ENCODE results near the gene FOXC1. TPM values are rescaled to one million over a fixed set of nuclear protein-coding genes. Genes with fewer than 3 reads are reported as not detected.

The FOXC1 gene
- total RNA-seq, 4 donors from 2014 or later, result 8.7 to 19.7 (median 16.8) TPM

DNA sequence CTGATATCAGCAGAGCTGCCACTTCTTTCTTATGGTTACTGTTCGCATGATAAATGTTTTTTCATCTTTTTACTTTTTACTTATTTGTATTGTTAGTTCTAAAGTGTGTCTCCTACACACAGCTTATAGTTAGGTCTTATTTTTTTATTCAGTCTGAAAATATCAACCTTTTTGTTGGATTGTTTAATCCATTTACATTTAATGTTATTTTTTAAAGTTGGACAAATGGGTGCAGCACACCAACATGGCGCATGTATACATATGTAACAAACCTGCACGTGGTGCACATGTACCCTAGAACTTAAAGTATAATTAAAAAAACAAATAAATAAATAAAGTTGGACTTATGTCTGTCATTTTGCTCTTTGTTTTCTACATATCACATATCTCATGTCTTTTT, 40.3 kb upstream of the FOXC1 start:
- WGBS, result 93% methylated on average over 3 of the region's 3 CpGs
- intact Hi-C loops (cut with DNase I), result no loop called here
- no peaks in the 10 kb centered on the region for H3K36me3 ChIP-seq
- no peak overlapping the region for H3K4me3 ChIP-seq
- DNase-seq (ENCODE audit: extremely low spot score), result no peak
- TF ChIP-seq POLR2A (IDR thresholded peaks at IDR 0.05; ENCODE audit: low read depth) (no peak), POLR2AphosphoS5 (IDR thresholded peaks at IDR 0.05) (no peak), EP300 (IDR thresholded peaks at IDR 0.05) (no peak)
- TF ChIP-seq, protein P1, sequence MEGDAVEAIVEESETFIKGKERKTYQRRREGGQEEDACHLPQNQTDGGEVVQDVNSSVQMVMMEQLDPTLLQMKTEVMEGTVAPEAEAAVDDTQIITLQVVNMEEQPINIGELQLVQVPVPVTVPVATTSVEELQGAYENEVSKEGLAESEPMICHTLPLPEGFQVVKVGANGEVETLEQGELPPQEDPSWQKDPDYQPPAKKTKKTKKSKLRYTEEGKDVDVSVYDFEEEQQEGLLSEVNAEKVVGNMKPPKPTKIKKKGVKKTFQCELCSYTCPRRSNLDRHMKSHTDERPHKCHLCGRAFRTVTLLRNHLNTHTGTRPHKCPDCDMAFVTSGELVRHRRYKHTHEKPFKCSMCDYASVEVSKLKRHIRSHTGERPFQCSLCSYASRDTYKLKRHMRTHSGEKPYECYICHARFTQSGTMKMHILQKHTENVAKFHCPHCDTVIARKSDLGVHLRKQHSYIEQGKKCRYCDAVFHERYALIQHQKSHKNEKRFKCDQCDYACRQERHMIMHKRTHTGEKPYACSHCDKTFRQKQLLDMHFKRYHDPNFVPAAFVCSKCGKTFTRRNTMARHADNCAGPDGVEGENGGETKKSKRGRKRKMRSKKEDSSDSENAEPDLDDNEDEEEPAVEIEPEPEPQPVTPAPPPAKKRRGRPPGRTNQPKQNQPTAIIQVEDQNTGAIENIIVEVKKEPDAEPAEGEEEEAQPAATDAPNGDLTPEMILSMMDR (IDR thresholded peaks at IDR 0.05), result no peak
- H3K27ac ChIP-seq (replicated peaks in 1 of 4), result no peak overlapping the region
- peaks cover 0 to 31% (median 14%) of the 10 kb centered on the region in 4 donors for H3K9me3 ChIP-seq
- peaks cover 0 to 8% (median 5%) of the 10 kb centered on the region in 4 donors for H3K4me1 ChIP-seq
- no peaks in the 10 kb centered on the region for H3K27me3 ChIP-seq

DNA sequence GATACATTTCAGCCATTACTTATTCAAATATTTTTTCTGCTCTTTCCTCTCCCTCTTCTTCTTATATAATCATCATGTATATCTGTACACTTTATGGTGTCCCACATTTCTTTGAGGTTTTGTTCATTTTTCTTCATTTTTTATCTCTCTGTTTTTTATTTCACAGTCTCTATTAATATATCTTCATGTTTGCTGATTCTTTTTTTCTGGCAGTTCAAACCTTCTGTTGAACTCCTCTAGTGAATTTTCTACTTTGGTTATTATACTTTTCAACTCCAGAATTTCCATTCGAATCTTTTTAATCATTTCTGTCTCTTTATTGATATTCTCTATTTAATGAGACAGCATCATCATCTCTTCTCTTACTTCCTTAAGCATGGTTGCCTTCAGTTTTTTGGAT, 38.9 kb upstream of the FOXC1 start:
- TF ChIP-seq POLR2AphosphoS5 (IDR thresholded peaks at IDR 0.05) (no peak), POLR2A (IDR thresholded peaks at IDR 0.05; ENCODE audit: low read depth) (no peak), EP300 (IDR thresholded peaks at IDR 0.05) (no peak)
- TF ChIP-seq, protein P1 (IDR thresholded peaks at IDR 0.05), result no peak
- 81% methylated on average over 1 of the region's 1 CpG for WGBS
- Histone ChIP-seq H3K27ac (replicated peaks in 1 of 4) (no peak overlapping the region), H3K4me1 (peaks cover 0 to 23% (median 19%) of the 10 kb centered on the region in 4 donors), H3K36me3 (no peaks in the 10 kb centered on the region), H3K27me3 (no peaks in the 10 kb centered on the region), H3K9me3 (peaks cover 0 to 31% (median 14%) of the 10 kb centered on the region in 4 donors), H3K4me3 (no peak overlapping the region)
- DNase-seq (ENCODE audit: extremely low spot score), result no peak
- intact Hi-C loops (cut with DNase I), result no loop called here

DNA sequence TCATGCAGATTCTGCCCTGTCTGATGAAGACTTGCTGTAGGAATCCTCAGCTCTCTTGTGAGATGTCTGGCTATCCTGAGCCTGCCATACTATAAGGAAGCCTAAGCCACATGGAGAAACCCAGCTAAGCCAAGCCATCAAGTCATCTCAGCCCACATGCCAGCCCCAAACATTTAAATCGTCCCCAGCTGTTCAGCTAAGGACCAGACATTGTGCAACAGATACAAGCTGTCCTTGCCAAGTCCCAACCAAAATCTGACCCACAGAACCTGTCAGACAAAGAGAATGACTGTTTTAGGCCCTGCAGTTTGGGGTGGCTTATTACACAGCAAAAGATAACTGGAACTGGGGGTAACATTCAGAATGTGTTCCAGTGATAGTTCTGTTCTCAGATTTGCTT, 36.8 kb upstream of the FOXC1 start:
- no peaks in the 10 kb centered on the region for H3K27me3 ChIP-seq
- H3K4me1 ChIP-seq, result peaks cover 0 to 31% (median 24%) of the 10 kb centered on the region in 4 donors
- TF ChIP-seq POLR2A (IDR thresholded peaks at IDR 0.05; ENCODE audit: low read depth), result no peak
- no peak for TF ChIP-seq POLR2AphosphoS5 (IDR thresholded peaks at IDR 0.05)
- H3K36me3 ChIP-seq, result no peaks in the 10 kb centered on the region
- H3K4me3 ChIP-seq, result no peak overlapping the region
- peaks cover 0 to 31% (median 14%) of the 10 kb centered on the region in 4 donors for H3K9me3 ChIP-seq
- H3K27ac ChIP-seq (replicated peaks in 1 of 4), result no peak overlapping the region
- WGBS, result 67% methylated on average over 1 of the region's 1 CpG
- intact Hi-C loops (cut with DNase I), result no loop called here
- peak; percentile 60 for DNase-seq (ENCODE audit: extremely low spot score)

DNA sequence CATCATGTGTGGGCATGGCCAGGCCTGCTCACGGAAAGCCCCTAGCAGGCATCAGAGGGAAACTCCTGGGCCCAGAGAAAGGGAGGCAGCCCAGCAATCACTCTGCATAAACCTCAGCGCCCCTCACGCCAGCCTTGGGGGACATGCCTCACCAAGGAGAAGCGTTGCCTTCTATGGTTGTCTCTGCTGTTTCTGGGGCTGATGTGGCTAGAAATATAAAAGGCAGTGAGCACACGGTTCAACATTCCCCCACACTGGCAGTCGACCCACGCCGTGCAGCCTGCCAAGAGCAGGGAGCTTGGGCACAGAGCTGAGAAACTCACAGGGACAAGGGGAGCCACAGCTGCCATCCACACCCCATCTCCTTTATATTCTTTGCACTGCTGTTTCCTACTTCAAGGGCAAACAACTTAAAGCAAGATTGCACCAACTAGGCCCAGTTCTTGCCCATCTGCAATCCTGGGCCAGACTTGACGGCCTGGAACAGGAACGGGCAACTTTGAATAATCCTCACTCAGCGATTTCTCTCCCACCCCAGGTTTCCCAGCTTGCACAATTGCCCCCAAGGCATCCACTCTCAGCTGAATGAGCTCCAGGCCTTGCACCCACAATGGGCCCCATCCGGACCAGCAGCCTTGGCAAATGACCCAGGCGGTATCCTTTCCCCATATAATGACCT, 35.5 kb upstream of the FOXC1 start:
- intact Hi-C loops (cut with DNase I), result no loop called here
- WGBS, result 73% methylated on average over 10 of the region's 13 CpGs
- Histone ChIP-seq H3K27ac (replicated peaks in 1 of 4) (peak overlapping the region in 2 of 4 donors; percentile 56 to 71), H3K4me3 (no peak overlapping the region), H3K4me1 (peaks cover 0 to 31% (median 24%) of the 10 kb centered on the region in 4 donors), H3K36me3 (no peaks in the 10 kb centered on the region), H3K9me3 (peaks cover 0 to 29% (median 12%) of the 10 kb centered on the region in 4 donors), H3K27me3 (no peaks in the 10 kb centered on the region)
- DNase-seq (ENCODE audit: extremely low spot score), result peak; percentile 89
- TF ChIP-seq EP300 (IDR thresholded peaks at IDR 0.05), result no peak
- TF ChIP-seq, protein P1 (IDR thresholded peaks at IDR 0.05), result no peak
- TF ChIP-seq POLR2A (IDR thresholded peaks at IDR 0.05; ENCODE audit: low read depth), result no peak
- no peak for TF ChIP-seq POLR2AphosphoS5 (IDR thresholded peaks at IDR 0.05)

DNA sequence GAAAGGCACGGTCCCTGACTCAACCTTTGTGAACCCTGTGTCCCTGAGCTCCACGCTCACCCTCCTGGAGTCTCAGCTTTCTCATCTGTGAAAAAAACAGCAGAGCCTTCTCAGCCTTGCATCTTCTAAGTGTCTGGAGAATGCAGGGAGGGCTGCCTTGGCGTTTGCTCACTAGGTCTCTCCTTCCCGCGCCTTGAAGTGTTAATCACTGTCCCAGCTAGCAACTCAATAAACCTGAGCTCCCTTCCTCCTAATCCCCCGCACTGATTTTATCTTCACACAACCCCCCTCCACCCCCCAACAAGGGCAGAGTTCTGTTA, 34.9 kb upstream of the FOXC1 start:
- no peak for TF ChIP-seq EP300 (IDR thresholded peaks at IDR 0.05)
- no peak for TF ChIP-seq POLR2AphosphoS5 (IDR thresholded peaks at IDR 0.05)
- TF ChIP-seq, protein P1 (IDR thresholded peaks at IDR 0.05), result no peak
- TF ChIP-seq POLR2A (IDR thresholded peaks at IDR 0.05; ENCODE audit: low read depth), result no peak
- no peaks in the 10 kb centered on the region for H3K36me3 ChIP-seq
- peaks cover 0 to 22% (median 10%) of the 10 kb centered on the region in 4 donors for H3K9me3 ChIP-seq
- intact Hi-C loops (cut with DNase I), result no loop called here
- DNase-seq (ENCODE audit: extremely low spot score), result no peak
- WGBS, result 69% methylated on average over 6 of the region's 6 CpGs
- peak overlapping the region; percentile 32 to 71 (median 61) for H3K27ac ChIP-seq (replicated peaks in 1 of 4)
- no peaks in the 10 kb centered on the region for H3K27me3 ChIP-seq
- no peak overlapping the region for H3K4me3 ChIP-seq
- peaks cover 0 to 31% (median 24%) of the 10 kb centered on the region in 4 donors for H3K4me1 ChIP-seq
